CD14-positive monocyte (primary cell): ENCODE measurements around the gene CHIT1. TPM values are rescaled to one million over a fixed set of nuclear protein-coding genes. Genes with fewer than 3 reads are reported as not detected.

ENCODE experiments used
- DNase-seq, 3 donors: peaks; one replicate each; pipeline ENCODE4 v3.0.0-alpha.2; 2011 to 2022
- H2AFZ ChIP-seq: 2 replicates; pipeline ENCODE4 v1.6.0; 2012; ENCODE audit warnings: mild to moderate bottlenecking, low read depth, low read length, inconsistent platforms; ENCODE audit not compliant: insufficient read depth, poor library complexity, severe bottlenecking
- H3K27ac ChIP-seq, 2 donors: 1 replicate in 1 of 2; 2 replicates in 1 of 2; pipeline ENCODE4 v1.5.1; 2012 to 2013; ENCODE audit warnings: low read length in 2 of 2, control low read depth in 1 of 2, inconsistent platforms in 1 of 2, low read depth in 1 of 2, mild to moderate bottlenecking in 1 of 2
- H3K27me3 ChIP-seq, 2 donors: one replicate each; pipeline versions ENCODE4 v1.6.0 to v1.6.1; 2011 to 2013; ENCODE audit warnings: low read length in 2 of 2; ENCODE audit not compliant: control insufficient read depth in 2 of 2, insufficient read depth in 2 of 2
- H3K36me3 ChIP-seq, 2 donors: replicated peaks in 1 of 2; 1 replicate in 1 of 2; 2 replicates in 1 of 2; pipeline versions ENCODE4 v1.5.1 to v1.6.1; 2012 to 2013; ENCODE audit warnings: low read length in 2 of 2, control low read depth in 1 of 2, inconsistent platforms in 1 of 2, mild to moderate bottlenecking in 1 of 2; ENCODE audit not compliant: insufficient read depth in 2 of 2, control insufficient read depth in 1 of 2
- H3K4me1 ChIP-seq, 2 donors: 1 replicate in 1 of 2; 2 replicates in 1 of 2; pipeline versions ENCODE4 v1.5.1 to v1.6.1; 2012 to 2013; ENCODE audit warnings: low read length in 2 of 2, control low read depth in 1 of 2, inconsistent platforms in 1 of 2, mild to moderate bottlenecking in 1 of 2, moderate library complexity in 1 of 2; ENCODE audit not compliant: insufficient read depth in 2 of 2, control insufficient read depth in 1 of 2
- H3K4me2 ChIP-seq: replicated peaks from 2 replicates; pipeline ENCODE3; 2012; ENCODE audit warnings: low read length, moderate library complexity, mild to moderate bottlenecking; ENCODE audit not compliant: poor library complexity, severe bottlenecking; ENCODE audit errors: extremely low read depth
- H3K4me3 ChIP-seq, 3 experiments: fragments of 200-600 bp in 1 of 3; sonication (generic) in 1 of 3; replicated peaks in 1 of 3; 1 replicate in 2 of 3; 2 replicates in 1 of 3; pipeline ENCODE4 v1.5.1; 2011 to 2013; ENCODE audit warnings: low read length in 3 of 3, mild to moderate bottlenecking in 3 of 3, control low read depth in 2 of 3, low read depth in 2 of 3, inconsistent platforms in 1 of 3, moderate library complexity in 1 of 3
- H3K79me2 ChIP-seq: 2 replicates; pipeline ENCODE4 v1.6.0; 2012; ENCODE audit warnings: mild to moderate bottlenecking, control low read depth, inconsistent platforms, low read length, moderate library complexity; ENCODE audit not compliant: insufficient read depth
- H3K9ac ChIP-seq: 2 replicates; pipeline ENCODE4 v1.6.0; 2017; ENCODE audit warnings: low read length, mild to moderate bottlenecking; ENCODE audit not compliant: insufficient read depth, poor library complexity, severe bottlenecking
- H3K9me3 ChIP-seq, 2 donors: replicated peaks in 1 of 2; 1 replicate in 1 of 2; 2 replicates in 1 of 2; pipeline versions ENCODE4 v1.5.1 to v1.6.1; 2012 to 2013; ENCODE audit warnings: low read length in 2 of 2, control low read depth in 1 of 2; ENCODE audit not compliant: control insufficient read depth in 1 of 2, insufficient read depth in 1 of 2
- H4K20me1 ChIP-seq: 2 replicates; pipeline ENCODE4 v1.6.0; 2012; ENCODE audit warnings: mild to moderate bottlenecking, low read length, control low read depth, moderate library complexity; ENCODE audit not compliant: insufficient read depth
- H3K27ac Mint-ChIP-seq, 7 donors: one replicate each; pipeline ENCODE4 v1.8.0; 2020; ENCODE audit warnings: mild to moderate bottlenecking in 7 of 7, mixed read lengths in 7 of 7, moderate library complexity in 6 of 7, inconsistent platforms in 2 of 7
- H3K27me3 Mint-ChIP-seq, 3 donors: one replicate each; pipeline ENCODE4 v1.8.0; 2021 to 2022; ENCODE audit warnings: low read depth in 3 of 3, mild to moderate bottlenecking in 3 of 3, mixed read lengths in 3 of 3, moderate library complexity in 3 of 3, inconsistent platforms in 1 of 3
- H3K36me3 Mint-ChIP-seq, 2 donors: one replicate each; pipeline ENCODE4 v1.8.0; 2020; ENCODE audit warnings: mixed read lengths in 2 of 2, inconsistent platforms in 1 of 2, mild to moderate bottlenecking in 1 of 2
- H3K4me1 Mint-ChIP-seq: one replicate; pipeline ENCODE4 v1.8.0; 2020; ENCODE audit warnings: mild to moderate bottlenecking, mixed read lengths
- H3K4me3 Mint-ChIP-seq, 2 donors: one replicate each; pipeline ENCODE4 v1.8.0; 2020; ENCODE audit warnings: mild to moderate bottlenecking in 2 of 2, mixed read lengths in 2 of 2, moderate library complexity in 1 of 2
- H3K9me3 Mint-ChIP-seq, 7 donors: one replicate each; pipeline ENCODE4 v1.8.0; 2020 to 2022; ENCODE audit warnings: mixed read lengths in 7 of 7, mild to moderate bottlenecking in 6 of 7, moderate library complexity in 6 of 7, inconsistent platforms in 2 of 7
- CTCF ChIP-seq: fragments of 200-600 bp; IDR thresholded peaks from one replicate; pipeline ENCODE4 v1.8.0; 2022; ENCODE audit warnings: antibody characterized with exemption, mild to moderate bottlenecking
- WGBS: methylation state at CpG from one replicate; pipeline ENCODE4 v1.1.5; 2013; ENCODE audit warnings: missing lambda C conversion rate; ENCODE audit not compliant: insufficient coverage; 5-methylcytosine and 5-hydroxymethylcytosine counted together
- intact Hi-C, 2 donors: fragments of 100-400 bp; cut with micrococcal nuclease; formaldehyde crosslinking; loops; one replicate each; pipeline versions ENCODE4 v1.15.0 to v1.15.1; 2023
- polyA plus RNA-seq, 3 donors: library from polyadenylated mRNA; depleted of rRNA in 1 of 3; unstranded in 2 of 3; stranded (reverse) in 1 of 3; fragments of 300-500 nt in 2 of 3; fragments of >200 nt in 1 of 3; fragmentation: Illumina TruSeq in 2 of 3; gene quantifications; 1 replicate in 2 of 3; 2 replicates in 1 of 3; pipeline ENCODE4 v1.2.3, GENCODE V29; 2012 to 2021

The CHIT1 gene
- polyA plus RNA-seq, 3 donors: 0.08 to 0.51 TPM; not detected in 1

- no peaks in the 10 kb centered on the region for H3K36me3 ChIP-seq
- 94% methylated on average over 7 of the region's 8 CpGs for WGBS
- H2AFZ ChIP-seq: no peak overlapping the region
- Mint-ChIP-seq H3K27me3 (peaks cover 8 to 37% (median 27%) of the 10 kb centered on the region in 3 donors), H3K36me3 (no peaks in the 10 kb centered on the region), H3K4me1 (peaks cover 35% of the 10 kb centered on the region), H3K4me3 (no peak overlapping the region), H3K27ac (no peak overlapping the region), H3K9me3 (no peaks in the 10 kb centered on the region)
- H3K9ac ChIP-seq: no peak overlapping the region
- H3K27ac ChIP-seq: no peak overlapping the region
- no peaks in the 10 kb centered on the region for H3K79me2 ChIP-seq
- H4K20me1 ChIP-seq: no peaks in the 10 kb centered on the region
- intact Hi-C loops: loop anchor here (5.0 kb wide), 2 partner anchors 43 to 48 kb away; partner anchors contain the start of gene MYBPH (in 1 of the 2)
- H3K27me3 ChIP-seq: peaks cover 0 to 5% of the 10 kb centered on the region in 2 donors
- DNase-seq: no peak
- no peak overlapping the region for H3K4me3 ChIP-seq
- TF ChIP-seq CTCF: no peak
- H3K9me3 ChIP-seq: no peaks in the 10 kb centered on the region
- peaks cover 24 to 32% of the 10 kb centered on the region in 2 donors for H3K4me1 ChIP-seq
- H3K4me2 ChIP-seq: no peak overlapping the region
These were observed 9.5 kb downstream of the CHIT1 start for GRCh38 chr1:203219934-203220333.

GRCh38 chr1:203219171-203219570, 10.3 kb downstream of the CHIT1 start:
- Histone ChIP-seq H3K36me3 (no peaks in the 10 kb centered on the region), H4K20me1 (no peaks in the 10 kb centered on the region), H3K4me3 (no peak overlapping the region), H3K27me3 (peaks cover 0 to 5% of the 10 kb centered on the region in 2 donors), H3K4me2 (no peak overlapping the region), H3K79me2 (no peaks in the 10 kb centered on the region), H3K27ac (no peak overlapping the region), H2AFZ (no peak overlapping the region), H3K9me3 (no peaks in the 10 kb centered on the region), H3K4me1 (peaks cover 31 to 39% of the 10 kb centered on the region in 2 donors), H3K9ac (no peak overlapping the region)
- Mint-ChIP-seq H3K27me3 (peaks cover 8 to 33% (median 29%) of the 10 kb centered on the region in 3 donors), H3K9me3 (no peaks in the 10 kb centered on the region), H3K36me3 (no peaks in the 10 kb centered on the region), H3K27ac (no peak overlapping the region), H3K4me3 (no peak overlapping the region), H3K4me1 (peaks cover 40% of the 10 kb centered on the region)
- no peak for DNase-seq
- no peak for TF ChIP-seq CTCF
- no CpG with 5 or more reads among the region's 1 CpG for WGBS
- intact Hi-C loops: loop anchor here (5.0 kb wide), 2 partner anchors 42 to 47 kb away; partner anchors contain the start of gene MYBPH (in 1 of the 2)
